Ectodermal cell (in vitro differentiated cells): Measurements from ENCODE around the gene SLC35G4.

ENCODE experiments used
- H3K27ac ChIP-seq: 2 replicates; pipeline ENCODE4 v1.7.0; 2013; ENCODE audit warnings: mild to moderate bottlenecking, low read depth, low read length; ENCODE audit not compliant: insufficient read depth, poor library complexity, severe bottlenecking
- H3K27me3 ChIP-seq: 2 replicates; pipeline ENCODE4 v1.7.0; 2013; ENCODE audit warnings: mild to moderate bottlenecking, low read length; ENCODE audit not compliant: insufficient read depth, control insufficient read depth, poor library complexity, severe bottlenecking
- H3K36me3 ChIP-seq: one replicate; pipeline ENCODE4 v1.7.0; 2013; ENCODE audit warnings: low read length; ENCODE audit not compliant: control insufficient read depth, insufficient read depth
- H3K4me1 ChIP-seq: one replicate; pipeline ENCODE4 v1.7.0; 2013; ENCODE audit warnings: low read length; ENCODE audit not compliant: control insufficient read depth, insufficient read depth
- H3K4me3 ChIP-seq: 2 replicates; pipeline ENCODE4 v1.7.0; 2013; ENCODE audit warnings: low read depth, low read length, control low read depth; ENCODE audit not compliant: insufficient read depth
- H3K9me3 ChIP-seq: 2 replicates; pipeline ENCODE4 v1.7.0; 2013; ENCODE audit warnings: mild to moderate bottlenecking, low read length, moderate library complexity; ENCODE audit not compliant: control insufficient read depth
- WGBS, 2 experiments: methylation state at CpG; one replicate each; pipeline ENCODE4 v1.1.7; 2013; ENCODE audit warnings: missing lambda C conversion rate in 2 of 2; 5-methylcytosine and 5-hydroxymethylcytosine counted together

SLC35G4 gene

GRCh38 chr18:11654736-11655605, 45.6 kb downstream of the SLC35G4 start:
- Histone ChIP-seq H3K27me3 (peaks cover 10% of the 10 kb centered on the region), H3K36me3 (no peaks in the 10 kb centered on the region), H3K4me3 (no peak overlapping the region), H3K9me3 (no peaks in the 10 kb centered on the region), H3K27ac (no peak overlapping the region), H3K4me1 (no peaks in the 10 kb centered on the region)
- WGBS, 2 experiments = 41% methylated on average over 31 to 32 of the region's 32 CpGs

DNA sequence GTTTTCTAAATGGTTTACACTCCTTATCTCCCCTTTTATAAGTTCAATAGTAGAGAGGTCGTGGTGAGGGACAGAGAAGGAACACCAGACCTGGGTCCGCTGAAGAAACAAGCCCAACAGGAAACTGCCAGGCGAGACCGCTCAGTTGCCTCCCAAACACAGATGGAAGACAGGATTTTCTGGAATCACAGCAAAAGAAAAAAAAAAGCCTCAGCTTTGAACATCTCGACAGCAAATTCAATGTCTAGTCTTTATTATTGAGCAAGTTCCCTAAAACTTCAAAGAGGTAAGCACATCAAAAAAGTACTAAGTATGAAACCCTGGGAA, 46.2 kb downstream of the SLC35G4 start:
- no peaks in the 10 kb centered on the region for H3K9me3 ChIP-seq
- H3K27ac ChIP-seq = no peak overlapping the region
- WGBS, 2 experiments = 60 to 63% methylated on average over 5 of the region's 5 CpGs
- H3K36me3 ChIP-seq = no peaks in the 10 kb centered on the region
- no peaks in the 10 kb centered on the region for H3K4me1 ChIP-seq
- no peak overlapping the region for H3K4me3 ChIP-seq
- peaks cover 10% of the 10 kb centered on the region for H3K27me3 ChIP-seq

GRCh38 chr18:11657152-11657551, 47.8 kb downstream of the SLC35G4 start:
- Histone ChIP-seq H3K27me3 (peaks cover 10% of the 10 kb centered on the region), H3K36me3 (no peaks in the 10 kb centered on the region), H3K4me3 (no peak overlapping the region), H3K9me3 (no peaks in the 10 kb centered on the region), H3K27ac (no peak overlapping the region), H3K4me1 (no peaks in the 10 kb centered on the region)
- WGBS, 2 experiments = 93 to 94% methylated on average over 9 of the region's 9 CpGs

DNA sequence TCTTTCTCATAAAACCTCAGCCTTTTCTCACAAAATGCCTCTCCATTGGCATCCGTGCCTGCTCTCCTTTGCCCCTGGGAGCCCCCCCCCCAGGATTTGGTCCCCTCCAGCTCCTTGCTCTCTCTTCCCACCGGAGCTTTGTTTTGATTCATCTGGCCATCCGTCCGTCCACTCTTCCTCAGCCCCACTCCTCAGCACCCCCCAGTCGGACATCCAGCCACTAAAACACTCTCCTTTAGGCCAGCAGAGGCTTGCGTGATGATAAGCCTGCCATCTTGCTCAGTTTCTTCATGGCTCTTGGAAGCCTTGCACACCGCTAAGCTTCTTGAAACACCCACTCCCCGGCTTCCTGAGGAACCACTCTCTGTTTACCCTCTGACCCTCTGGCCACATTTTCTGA, 48.2 kb downstream of the SLC35G4 start:
- Histone ChIP-seq H3K4me1 (no peaks in the 10 kb centered on the region), H3K4me3 (no peak overlapping the region), H3K27ac (no peak overlapping the region), H3K27me3 (peaks cover 10% of the 10 kb centered on the region), H3K36me3 (no peaks in the 10 kb centered on the region), H3K9me3 (no peaks in the 10 kb centered on the region)
- 89 to 94% methylated on average over 8 of the region's 8 CpGs for WGBS, 2 experiments

GRCh38 chr18:11658019-11658418, 48.6 kb downstream of the SLC35G4 start:
- WGBS, 2 experiments = 93% methylated on average over 5 of the region's 5 CpGs
- H3K36me3 ChIP-seq = no peaks in the 10 kb centered on the region
- H3K4me1 ChIP-seq = no peaks in the 10 kb centered on the region
- no peak overlapping the region for H3K4me3 ChIP-seq
- peaks cover 10% of the 10 kb centered on the region for H3K27me3 ChIP-seq
- no peaks in the 10 kb centered on the region for H3K9me3 ChIP-seq
- no peak overlapping the region for H3K27ac ChIP-seq

- Histone ChIP-seq H3K4me3 (no peak overlapping the region), H3K27ac (no peak overlapping the region), H3K27me3 (peaks cover 10% of the 10 kb centered on the region), H3K4me1 (no peaks in the 10 kb centered on the region), H3K9me3 (no peaks in the 10 kb centered on the region), H3K36me3 (no peaks in the 10 kb centered on the region)
- WGBS, 2 experiments = 95 to 96% methylated on average over 6 of the region's 6 CpGs
Measured at GRCh38 chr18:11658989-11659388, 49.6 kb downstream of the SLC35G4 start.
